ENCODE results near the gene RYR2.

RYR2 gene

DNA sequence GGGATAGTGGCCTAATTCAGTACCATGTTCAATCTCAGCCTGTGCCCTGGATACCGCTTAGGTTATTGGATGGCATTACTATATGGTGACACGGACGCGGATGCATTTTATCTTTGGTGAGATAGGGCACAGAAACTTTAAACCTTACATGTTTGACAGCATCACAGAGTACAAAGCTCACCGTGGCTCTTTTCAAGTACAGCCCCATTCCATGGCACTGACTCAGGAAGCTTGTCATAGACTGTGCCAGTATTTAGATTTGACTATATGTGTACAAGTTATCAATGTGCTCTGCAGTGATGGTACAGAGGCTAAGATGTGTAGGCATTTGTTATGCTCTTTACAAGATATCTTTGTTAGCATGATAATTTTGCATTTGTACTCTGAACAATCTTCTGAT is 169.0 kb downstream of the RYR2 start:
- in situ Hi-C loops (cut with MboI; ENCODE audit: low sequenced_read_pairs, unreplicated experiment) = no loop called here
- TF ChIP-seq CTCF (IDR thresholded peaks at IDR 0.05; ENCODE audit: borderline replicate concordance, control extremely low read depth, extremely low read depth, insufficient read depth, missing control alignments) = no peak
- DNase-seq (ENCODE audit: low spot score) = no peak

GRCh38 chr1:237211540-237211939 is 169.6 kb downstream of the RYR2 start:
- in situ Hi-C loops (cut with MboI; ENCODE audit: low sequenced_read_pairs, unreplicated experiment) = no loop called here
- TF ChIP-seq CTCF (IDR thresholded peaks at IDR 0.05; ENCODE audit: borderline replicate concordance, control extremely low read depth, extremely low read depth, insufficient read depth, missing control alignments) = no peak
- DNase-seq (ENCODE audit: low spot score) = no peak

- no peak for TF ChIP-seq CTCF (IDR thresholded peaks at IDR 0.05; ENCODE audit: borderline replicate concordance, control extremely low read depth, extremely low read depth, insufficient read depth, missing control alignments)
- in situ Hi-C loops (cut with MboI; ENCODE audit: low sequenced_read_pairs, unreplicated experiment) = no loop called here
- no peak for DNase-seq (ENCODE audit: low spot score)
Measured at GRCh38 chr1:237219751-237220642, 178.0 kb downstream of the RYR2 start.

DNA sequence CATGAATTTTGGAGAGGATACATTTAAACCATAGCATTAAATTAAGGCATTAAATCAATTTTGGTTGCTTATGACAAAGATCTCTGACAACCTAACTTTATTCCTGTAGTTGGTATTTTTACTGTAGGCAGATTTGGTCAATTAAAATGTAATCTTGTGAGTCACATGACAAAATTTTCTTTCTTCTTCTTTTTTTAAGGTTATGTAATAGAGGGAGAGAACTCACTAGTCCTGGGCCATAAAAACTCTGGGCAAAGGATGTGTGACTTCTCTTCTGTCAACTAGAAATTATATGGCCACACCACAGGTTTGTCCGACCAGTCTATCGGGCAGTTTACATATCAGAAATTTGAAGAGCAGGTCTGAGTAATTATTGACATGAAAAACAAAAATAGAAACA is 181.4 kb downstream of the RYR2 start:
- DNase-seq (ENCODE audit: low spot score) = no peak
- TF ChIP-seq CTCF (IDR thresholded peaks at IDR 0.05; ENCODE audit: borderline replicate concordance, control extremely low read depth, extremely low read depth, insufficient read depth, missing control alignments) = no peak
- in situ Hi-C loops (cut with MboI; ENCODE audit: low sequenced_read_pairs, unreplicated experiment) = no loop called here

DNA sequence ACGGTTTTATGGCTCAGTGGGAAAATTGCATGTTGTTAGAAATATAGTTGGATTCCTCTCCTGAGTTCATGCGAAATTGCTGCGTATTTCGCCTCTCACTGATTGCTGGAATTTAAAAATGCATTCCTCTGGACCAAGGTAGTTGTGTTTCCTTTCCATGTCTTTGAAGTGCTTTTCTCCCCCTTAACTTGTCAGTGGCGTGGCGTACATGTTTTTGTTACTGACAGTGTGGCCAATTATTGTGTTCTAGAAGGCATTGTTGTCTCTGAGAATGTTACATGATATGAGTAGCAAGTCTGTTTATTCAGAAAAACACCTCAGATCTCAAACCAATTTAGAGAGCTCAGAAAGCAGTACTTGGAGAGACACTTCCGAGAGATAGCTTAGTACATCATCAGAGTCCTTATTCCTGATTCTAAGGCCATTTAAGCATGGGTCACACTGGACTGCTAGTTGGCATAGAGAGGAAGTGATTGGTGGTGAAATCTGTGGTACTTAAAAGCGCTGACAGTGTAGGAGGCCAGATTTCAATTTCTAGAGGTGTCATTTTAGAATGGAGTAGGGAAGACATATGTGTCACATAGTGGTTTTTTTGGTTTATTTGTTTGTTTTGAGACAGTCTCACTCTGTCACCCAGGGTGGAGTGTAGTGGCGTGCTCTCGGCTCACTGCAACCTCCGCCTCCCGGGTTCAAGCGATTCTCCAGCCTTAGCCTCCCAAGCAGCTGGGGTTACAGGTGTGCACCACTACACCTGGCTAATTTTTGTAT is 184.4 kb downstream of the RYR2 start:
- no peak for TF ChIP-seq CTCF (IDR thresholded peaks at IDR 0.05; ENCODE audit: borderline replicate concordance, control extremely low read depth, extremely low read depth, insufficient read depth, missing control alignments)
- in situ Hi-C loops (cut with MboI; ENCODE audit: low sequenced_read_pairs, unreplicated experiment) = no loop called here
- no peak for DNase-seq (ENCODE audit: low spot score)

GRCh38 chr1:237227476-237227875 is 185.5 kb downstream of the RYR2 start:
- no peak for DNase-seq (ENCODE audit: low spot score)
- TF ChIP-seq CTCF (IDR thresholded peaks at IDR 0.05; ENCODE audit: borderline replicate concordance, control extremely low read depth, extremely low read depth, insufficient read depth, missing control alignments) = no peak
- in situ Hi-C loops (cut with MboI; ENCODE audit: low sequenced_read_pairs, unreplicated experiment) = no loop called here
